ENCODE data around the gene HOXC10. TPM values are rescaled to one million over a fixed set of nuclear protein-coding genes. Genes with fewer than 3 reads are reported as not detected.

The HOXC10 gene
- total RNA-seq, 1 experiment from 2014 or later: not detected

- TF ChIP-seq PREB (CRISPR knock-in tag; IDR thresholded peaks at IDR 0.05; ENCODE audit: borderline replicate concordance) (no peak), RORB (CRISPR knock-in tag; IDR thresholded peaks at IDR 0.05) (no peak), USF2 (CRISPR knock-in tag; IDR thresholded peaks at IDR 0.05) (no peak), MAX (CRISPR knock-in tag; IDR thresholded peaks at IDR 0.05) (no peak)
Observed at GRCh38 chr12:54019924-54020590, 35.1 kb downstream of the HOXC10 start (continued).

GRCh38 chr12:54020591-54021405, 35.9 kb downstream of the HOXC10 start:
- Mint-ChIP-seq H3K27ac (no peak overlapping the region), H3K4me3 (no peak overlapping the region), H3K27me3 (ENCODE audit: low read depth) (peaks cover 99% of the 10 kb centered on the region), H3K4me1 (peaks cover 25% of the 10 kb centered on the region), H3K36me3 (no peaks in the 10 kb centered on the region; the same call in 1 of the 2 replicates), H3K9me3 (no peaks in the 10 kb centered on the region)
- ATAC-seq (no peak), DNase-seq (ENCODE audit: low spot score) (no peak)
- no peak for TF ChIP-seq ZNF317 (CRISPR knock-in tag; IDR thresholded peaks at IDR 0.05; ENCODE audit: borderline replicate concordance, low read depth)
- no peak for TF ChIP-seq CBFB (CRISPR knock-in tag; IDR thresholded peaks at IDR 0.05; ENCODE audit: low read depth)
- POLR2A ChIA-PET: no interaction called here
- CTCF ChIA-PET: interaction anchor here (0.6 to 2.1 kb wide), 9 partner anchors 11 to 187 kb away, joined by 3 to 9 read pairs (median 6); partner anchors contain the start of genes HOXC10, HOXC11 and HOXC8

- H3K4me3 Mint-ChIP-seq: no peak overlapping the region; the same call in 1 of the 2 replicates
- ChIA-PET POLR2A (interaction anchor here (0.5 kb wide), 1 partner anchor 179 kb away, joined by 3 read pairs; no protein-coding TSS in a partner anchor), CTCF (interaction anchor here (0.9 to 2.1 kb wide), 10 partner anchors 11 to 193 kb away, joined by 3 to 9 read pairs (median 6); partner anchors contain the start of genes HOXC10, HOXC11, HOXC5 and HOXC8)
Observed at GRCh38 chr12:54021432-54022013, 36.6 kb downstream of the HOXC10 start.

More at GRCh38 chr12:54021432-54022013, 36.6 kb downstream of the HOXC10 start:
- peak; percentile 99 for TF ChIP-seq FOXP4 (CRISPR knock-in tag; IDR thresholded peaks at IDR 0.05)
- peak; percentile 93; the same call in 1 of the 2 replicates for TF ChIP-seq FOXP1 (CRISPR knock-in tag; IDR thresholded peaks at IDR 0.05; ENCODE audit: borderline replicate concordance)
- no peak for TF ChIP-seq ATF6 (CRISPR knock-in tag; IDR thresholded peaks at IDR 0.05)
- ATAC-seq (peak; percentile 21), DNase-seq (ENCODE audit: low spot score) (peak; percentile 79)
- no peak overlapping the region for H3K27ac Mint-ChIP-seq
- peaks cover 99% of the 10 kb centered on the region for H3K27me3 Mint-ChIP-seq (ENCODE audit: low read depth)
- H3K36me3 Mint-ChIP-seq: no peaks in the 10 kb centered on the region; the same call in 1 of the 2 replicates
- H3K4me1 Mint-ChIP-seq: peaks cover 29% of the 10 kb centered on the region
- H3K9me3 Mint-ChIP-seq: no peaks in the 10 kb centered on the region
